ENCODE measurements around the gene GLT6D1.

DNA sequence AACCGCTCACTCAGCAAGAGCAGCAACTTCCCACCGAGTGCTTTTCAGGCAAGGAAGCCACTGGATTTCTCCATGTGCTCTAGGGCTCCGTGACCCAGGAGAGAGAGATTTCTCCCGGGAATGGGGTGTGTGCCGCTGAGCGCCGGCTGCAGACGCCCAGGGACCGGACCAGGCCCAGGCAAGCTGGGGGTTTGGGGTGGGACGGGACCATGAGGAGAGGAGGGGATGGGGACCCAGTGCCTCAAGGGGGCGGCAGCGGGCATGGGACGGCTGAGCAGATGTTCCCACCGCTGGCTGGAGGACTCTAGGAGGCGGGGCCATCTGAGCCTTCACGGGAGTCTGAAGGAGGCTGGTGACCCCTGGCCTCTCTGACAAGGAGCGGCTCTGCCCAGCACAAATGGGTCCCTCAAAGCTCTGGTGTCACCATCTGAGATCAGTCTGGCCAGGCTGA lies 32.3 kb upstream of the GLT6D1 start:
- TF ChIP-seq, protein P1, sequence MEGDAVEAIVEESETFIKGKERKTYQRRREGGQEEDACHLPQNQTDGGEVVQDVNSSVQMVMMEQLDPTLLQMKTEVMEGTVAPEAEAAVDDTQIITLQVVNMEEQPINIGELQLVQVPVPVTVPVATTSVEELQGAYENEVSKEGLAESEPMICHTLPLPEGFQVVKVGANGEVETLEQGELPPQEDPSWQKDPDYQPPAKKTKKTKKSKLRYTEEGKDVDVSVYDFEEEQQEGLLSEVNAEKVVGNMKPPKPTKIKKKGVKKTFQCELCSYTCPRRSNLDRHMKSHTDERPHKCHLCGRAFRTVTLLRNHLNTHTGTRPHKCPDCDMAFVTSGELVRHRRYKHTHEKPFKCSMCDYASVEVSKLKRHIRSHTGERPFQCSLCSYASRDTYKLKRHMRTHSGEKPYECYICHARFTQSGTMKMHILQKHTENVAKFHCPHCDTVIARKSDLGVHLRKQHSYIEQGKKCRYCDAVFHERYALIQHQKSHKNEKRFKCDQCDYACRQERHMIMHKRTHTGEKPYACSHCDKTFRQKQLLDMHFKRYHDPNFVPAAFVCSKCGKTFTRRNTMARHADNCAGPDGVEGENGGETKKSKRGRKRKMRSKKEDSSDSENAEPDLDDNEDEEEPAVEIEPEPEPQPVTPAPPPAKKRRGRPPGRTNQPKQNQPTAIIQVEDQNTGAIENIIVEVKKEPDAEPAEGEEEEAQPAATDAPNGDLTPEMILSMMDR (conservative IDR thresholded peaks at IDR 0.05; ENCODE audit: low read length), result peak; percentile 31; the same call in 1 of the 2 replicates
- no peak for TF ChIP-seq EZH2phosphoT487 (IDR thresholded peaks at IDR 0.05; ENCODE audit: borderline replicate concordance, low read depth, low read length)

Measured in OCI-LY7 (cell line).